K562 (cell line): Measurements from ENCODE around the gene ATOSA. TPM values are rescaled to one million over a fixed set of nuclear protein-coding genes. Genes with fewer than 3 reads are reported as not detected.

Experiments used
- FOXP1 ChIP-seq: sonication (generic); formaldehyde crosslinking; IDR thresholded peaks from 2 replicates; pipeline ENCODE4 v1.8.0; 2022; ENCODE audit warnings: mild to moderate bottlenecking, missing genetic modification reagents
- MCM7 ChIP-seq, 2 experiments: fragments of 450-650 bp; IDR thresholded peaks; 2 replicates each; pipeline ENCODE4 v1.6.1; 2016 to 2018
- MYBL2 ChIP-seq, 2 experiments: fragments of 450-650 bp in 1 of 2; sonication (generic) in 1 of 2; formaldehyde crosslinking in 1 of 2; IDR thresholded peaks; 2 replicates each; pipeline versions ENCODE4 v1.6.1 to v1.8.1; 2017 to 2022; ENCODE audit warnings: borderline replicate concordance in 1 of 2, inconsistent platforms in 1 of 2, low read depth in 1 of 2, mild to moderate bottlenecking in 1 of 2, missing genetic modification reagents in 1 of 2, moderate library complexity in 1 of 2
- SOX6 ChIP-seq: fragments of 450-650 bp; IDR thresholded peaks from 2 replicates; pipeline ENCODE4 v1.6.1; 2014; ENCODE audit warnings: mild to moderate bottlenecking
- TCF7 ChIP-seq: sonication (generic); IDR thresholded peaks from 2 replicates; pipeline ENCODE4 v1.6.1; 2016; ENCODE audit warnings: antibody characterized with exemption, borderline replicate concordance
- ZFP36 ChIP-seq: fragments of 150-350 bp; IDR thresholded peaks from 2 replicates; pipeline ENCODE4 v1.6.1; 2018; ENCODE audit warnings: low read length, low read depth; ENCODE audit not compliant: partially characterized antibody
- polyA plus RNA-seq, 8 experiments: library from polyadenylated mRNA; depleted of rRNA in 4 of 8; stranded (reverse) in 5 of 8; unstranded in 3 of 8; fragments of >200 nt; fragmentation: Nextera tagmentation in 2 of 8; fragmentation: Illumina TruSeq in 1 of 8; extraction: Ambion mirVana in 2 of 8; extraction: Trizol in 1 of 8; gene quantifications; 2 replicates each; pipeline versions ENCODE4 v1.2.1 to v1.2.3, GENCODE V29; 2011 to 2014; ENCODE audit warnings: inconsistent platforms in 1 of 8, missing spikeins in 1 of 8
- total RNA-seq, 7 experiments: library from RNA; depleted of rRNA in 6 of 7; stranded (reverse); fragments of >200 nt in 6 of 7; fragmentation: Illumina TruSeq in 2 of 7; extraction: Trizol in 2 of 7; gene quantifications; 2 replicates each; pipeline versions ENCODE4 v1.2.1 to v1.2.3, GENCODE V29; 2011 to 2021; ENCODE audit warnings: low replicate concordance in 1 of 7
- TF ChIP-seq, protein P1 (sequence below): fragments of 250-450 bp; sonication (Bioruptor Pico); IDR thresholded peaks from 2 replicates; pipeline ENCODE4 v1.4.0; 2020; ENCODE audit warnings: mild to moderate bottlenecking, moderate library complexity, borderline replicate concordance

The ATOSA gene
- total and polyA plus RNA-seq, 9 of the 15 experiments (the other 6 are each of a cell fraction or from before 2014, with no cell fraction given): 2.0 to 6.1 (median 3.9) TPM

DNA sequence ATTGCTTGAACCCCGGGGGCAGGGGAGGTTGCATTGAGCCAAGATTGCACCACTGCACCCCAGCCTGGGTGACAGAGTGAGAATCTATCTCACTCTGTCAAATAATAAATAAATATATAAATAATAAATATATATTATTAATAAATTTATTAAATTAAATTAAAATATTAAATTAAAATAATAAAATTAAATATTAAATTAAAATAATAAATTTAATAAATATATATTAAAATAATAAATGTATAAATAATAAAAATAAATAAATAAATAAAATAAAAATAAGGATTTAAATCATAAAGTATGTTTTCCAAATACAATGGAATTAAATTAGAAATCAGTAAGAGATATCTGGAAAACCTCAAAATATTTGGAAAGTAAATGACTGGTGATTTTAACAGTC lies 43.3 kb downstream of the ATOSA start (continued):
- TF ChIP-seq, protein P1, sequence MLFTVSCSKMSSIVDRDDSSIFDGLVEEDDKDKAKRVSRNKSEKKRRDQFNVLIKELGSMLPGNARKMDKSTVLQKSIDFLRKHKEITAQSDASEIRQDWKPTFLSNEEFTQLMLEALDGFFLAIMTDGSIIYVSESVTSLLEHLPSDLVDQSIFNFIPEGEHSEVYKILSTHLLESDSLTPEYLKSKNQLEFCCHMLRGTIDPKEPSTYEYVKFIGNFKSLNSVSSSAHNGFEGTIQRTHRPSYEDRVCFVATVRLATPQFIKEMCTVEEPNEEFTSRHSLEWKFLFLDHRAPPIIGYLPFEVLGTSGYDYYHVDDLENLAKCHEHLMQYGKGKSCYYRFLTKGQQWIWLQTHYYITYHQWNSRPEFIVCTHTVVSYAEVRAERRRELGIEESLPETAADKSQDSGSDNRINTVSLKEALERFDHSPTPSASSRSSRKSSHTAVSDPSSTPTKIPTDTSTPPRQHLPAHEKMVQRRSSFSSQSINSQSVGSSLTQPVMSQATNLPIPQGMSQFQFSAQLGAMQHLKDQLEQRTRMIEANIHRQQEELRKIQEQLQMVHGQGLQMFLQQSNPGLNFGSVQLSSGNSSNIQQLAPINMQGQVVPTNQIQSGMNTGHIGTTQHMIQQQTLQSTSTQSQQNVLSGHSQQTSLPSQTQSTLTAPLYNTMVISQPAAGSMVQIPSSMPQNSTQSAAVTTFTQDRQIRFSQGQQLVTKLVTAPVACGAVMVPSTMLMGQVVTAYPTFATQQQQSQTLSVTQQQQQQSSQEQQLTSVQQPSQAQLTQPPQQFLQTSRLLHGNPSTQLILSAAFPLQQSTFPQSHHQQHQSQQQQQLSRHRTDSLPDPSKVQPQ (CRISPR knock-in tag): no peak
- TF ChIP-seq MYBL2 (IDR thresholded peaks at IDR 0.05; ENCODE audit: low read depth): no peak
- TF ChIP-seq MYBL2 (CRISPR knock-in tag; IDR thresholded peaks at IDR 0.05; ENCODE audit: borderline replicate concordance): no peak
- TF ChIP-seq SOX6: no peak
- TF ChIP-seq ZFP36: no peak
- no peak for TF ChIP-seq TCF7
- TF ChIP-seq FOXP1 (CRISPR knock-in tag): no peak
- TF ChIP-seq MCM7 (IDR thresholded peaks at IDR 0.05): no peak
- TF ChIP-seq, all 486 proteins: peak for 0

Other genes starting within 250 kb of the ATOSA start
- 0.73 and 0.77 TPM in 2 replicates for gene MYO5A, start 150.5 kb downstream of the ATOSA start, total RNA-seq (2014; rRNA removed)
- 0.40 and 0.41 TPM in 2 replicates for gene MYO5A, start 150.5 kb downstream of the ATOSA start, total RNA-seq (2014; rRNA removed; fragmentation: Illumina TruSeq; extraction: Trizol)
- 0.33 and 0.41 TPM in 2 replicates for gene MYO5A, start 150.5 kb downstream of the ATOSA start, total RNA-seq (2015; rRNA removed; fragmentation: Illumina TruSeq; extraction: Trizol)
- 0.65 and 0.82 TPM in 2 replicates for gene MYO5A, start 150.5 kb downstream of the ATOSA start, total RNA-seq (2021)
- 0.59 and 0.91 TPM in 2 replicates for gene MYO5A, start 150.5 kb downstream of the ATOSA start, polyA plus RNA-seq (2011; rRNA removed)
- gene MYO5A, start 150.5 kb downstream of the ATOSA start, polyA plus RNA-seq (2014; fragmentation: Illumina TruSeq; extraction: Trizol): 0.36 and 0.42 TPM in 2 replicates
- under 1 TPM; 0.03 to 0.07 TPM for gene MYO5A, start 150.5 kb downstream of the ATOSA start, polyA plus RNA-seq (2014; fragmentation: Nextera tagmentation; extraction: Ambion mirVana)
- gene MYO5A, start 150.5 kb downstream of the ATOSA start, polyA plus RNA-seq (2014; rRNA removed): 0.09 and 0.20 TPM in 2 replicates
- 40.6 and 47.5 TPM in 2 replicates for gene ARPP19, start 110.4 kb downstream of the ATOSA start, total RNA-seq (2014; rRNA removed)
- gene ARPP19, start 110.4 kb downstream of the ATOSA start, total RNA-seq (2014; rRNA removed; fragmentation: Illumina TruSeq; extraction: Trizol): 75.5 and 95.4 TPM in 2 replicates
- 72.9 and 77.2 TPM in 2 replicates for gene ARPP19, start 110.4 kb downstream of the ATOSA start, total RNA-seq (2015; rRNA removed; fragmentation: Illumina TruSeq; extraction: Trizol)
- 82.6 and 88.2 TPM in 2 replicates for gene ARPP19, start 110.4 kb downstream of the ATOSA start, total RNA-seq (2021)
- gene ARPP19, start 110.4 kb downstream of the ATOSA start, polyA plus RNA-seq (2011; rRNA removed): 84.8 and 102 TPM in 2 replicates
- 57.2 and 60.5 TPM in 2 replicates for gene ARPP19, start 110.4 kb downstream of the ATOSA start, polyA plus RNA-seq (2014; fragmentation: Illumina TruSeq; extraction: Trizol)
- gene ARPP19, start 110.4 kb downstream of the ATOSA start, polyA plus RNA-seq (2014; fragmentation: Nextera tagmentation; extraction: Ambion mirVana): 10 to 100 TPM; 33.3 to 35.4 TPM
- 40.6 and 46.8 TPM in 2 replicates for gene ARPP19, start 110.4 kb downstream of the ATOSA start, polyA plus RNA-seq (2014; rRNA removed)
- gene ONECUT1, start 110.9 kb upstream of the ATOSA start, total RNA-seq (2014; rRNA removed): not detected in 2 replicates
- gene ONECUT1, start 110.9 kb upstream of the ATOSA start, total RNA-seq (2014; rRNA removed; fragmentation: Illumina TruSeq; extraction: Trizol): not detected in 2 replicates
- not detected in 2 replicates for gene ONECUT1, start 110.9 kb upstream of the ATOSA start, total RNA-seq (2015; rRNA removed; fragmentation: Illumina TruSeq; extraction: Trizol)
- not detected in 2 replicates for gene ONECUT1, start 110.9 kb upstream of the ATOSA start, total RNA-seq (2021)
- not detected in 2 replicates for gene ONECUT1, start 110.9 kb upstream of the ATOSA start, polyA plus RNA-seq (2011; rRNA removed)
- not detected in 2 replicates for gene ONECUT1, start 110.9 kb upstream of the ATOSA start, polyA plus RNA-seq (2014; fragmentation: Illumina TruSeq; extraction: Trizol)
- not detected for gene ONECUT1, start 110.9 kb upstream of the ATOSA start, polyA plus RNA-seq (2014; fragmentation: Nextera tagmentation; extraction: Ambion mirVana)
- not detected in 2 replicates for gene ONECUT1, start 110.9 kb upstream of the ATOSA start, polyA plus RNA-seq (2014; rRNA removed)